ENCODE results near the gene ABHD13.

The ABHD13 gene

DNA sequence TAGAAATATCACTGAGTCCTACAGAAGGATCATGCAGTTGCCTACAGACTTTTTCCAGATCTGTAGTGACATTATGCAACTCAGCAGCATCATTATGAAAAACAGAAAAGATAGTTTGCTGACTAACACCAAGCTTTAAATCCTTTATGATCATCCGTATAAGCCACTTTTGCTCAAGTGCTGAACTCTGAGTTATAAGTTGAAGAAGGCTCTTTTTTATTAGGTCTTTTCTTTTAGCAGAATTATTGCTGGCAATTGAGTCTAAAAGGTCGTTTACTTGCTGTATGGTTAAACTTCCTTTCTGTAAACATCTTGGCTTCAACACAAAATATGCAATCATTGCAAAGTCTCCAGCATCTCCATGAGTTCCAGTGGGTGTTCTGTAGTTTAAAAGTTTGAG is 7.6 kb upstream of the ABHD13 start:
- no peak for TF ChIP-seq NFIC (IDR thresholded peaks at IDR 0.05)
- TF ChIP-seq YY1 (IDR thresholded peaks at IDR 0.05; ENCODE audit: low read depth) = no peak
- TF ChIP-seq, protein P1, sequence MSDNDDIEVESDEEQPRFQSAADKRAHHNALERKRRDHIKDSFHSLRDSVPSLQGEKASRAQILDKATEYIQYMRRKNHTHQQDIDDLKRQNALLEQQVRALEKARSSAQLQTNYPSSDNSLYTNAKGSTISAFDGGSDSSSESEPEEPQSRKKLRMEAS (IDR thresholded peaks at IDR 0.05) = no peak

GRCh38 chr13:108212886-108213285 is 5.3 kb upstream of the ABHD13 start:
- no peak for TF ChIP-seq CREB1 (IDR thresholded peaks at IDR 0.05; ENCODE audit: low read depth)

DNA sequence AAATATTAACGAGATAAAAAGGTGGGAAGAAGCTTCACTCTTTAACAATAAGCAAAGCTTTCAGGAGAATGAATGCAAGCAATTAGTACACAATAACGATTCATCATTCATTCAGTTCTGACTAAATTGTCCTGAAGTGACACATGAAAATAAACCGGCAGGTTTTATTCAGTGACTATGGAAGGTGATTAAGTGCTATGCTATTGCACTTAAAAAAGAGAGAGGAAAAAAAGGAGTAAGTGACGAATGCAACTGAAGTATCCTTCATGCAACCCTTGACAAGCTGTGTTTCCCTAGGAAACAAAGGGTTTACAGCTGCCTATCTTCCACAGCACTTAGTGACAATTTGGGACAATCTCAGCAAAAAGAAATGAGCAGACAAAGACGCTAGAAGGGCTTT is 4.2 kb upstream of the ABHD13 start:
- TF ChIP-seq REST (IDR thresholded peaks at IDR 0.05; ENCODE audit: low read depth) = no peak
- TF ChIP-seq, protein P1 (IDR thresholded peaks at IDR 0.05) = no peak
- TF ChIP-seq CREB1 (IDR thresholded peaks at IDR 0.05; ENCODE audit: low read depth) = no peak
- no peak for TF ChIP-seq ZBTB7A (IDR thresholded peaks at IDR 0.05; ENCODE audit: low read depth)

DNA sequence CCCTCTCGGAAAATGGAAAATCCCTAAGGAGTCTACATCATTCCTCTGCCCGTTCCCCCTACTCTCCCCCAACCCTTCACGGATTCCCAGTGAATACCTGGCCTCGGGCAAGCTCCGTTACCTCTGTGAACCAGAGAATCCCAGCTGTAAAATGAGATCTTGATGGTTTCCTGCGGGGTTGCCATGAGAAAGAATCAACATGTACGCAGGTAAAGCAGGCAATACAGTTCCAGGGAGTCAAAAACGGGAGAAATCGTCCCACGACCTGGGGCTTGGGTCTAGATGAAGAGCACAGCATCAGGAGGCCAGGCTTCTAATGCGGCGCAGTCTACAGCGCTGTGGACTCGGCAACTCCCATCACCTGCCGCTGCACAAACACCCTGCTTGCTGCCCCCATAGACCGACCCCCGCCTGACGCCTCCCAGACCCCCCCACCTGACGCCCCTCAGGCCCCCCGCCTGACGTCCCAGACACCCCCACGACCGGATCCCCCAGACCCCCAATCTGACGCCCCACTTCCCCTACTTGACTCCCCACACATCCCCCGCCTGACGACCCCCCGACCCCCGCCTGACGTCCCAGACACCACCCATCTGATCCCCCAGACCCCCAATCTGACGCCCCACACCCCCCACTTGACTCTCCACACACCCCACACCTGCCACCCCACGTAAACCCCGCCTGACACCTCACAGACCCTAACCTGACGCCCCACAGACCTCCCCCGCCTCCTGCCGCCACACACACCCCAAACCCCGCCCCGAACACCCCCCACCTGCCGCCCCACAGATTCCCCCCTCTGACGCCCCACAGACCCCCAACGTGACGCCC is 3.5 kb upstream of the ABHD13 start:
- TF ChIP-seq TAF1 (IDR thresholded peaks at IDR 0.05; ENCODE audit: low read depth) = no peak
- TF ChIP-seq FOXM1 (IDR thresholded peaks at IDR 0.05; ENCODE audit: borderline replicate concordance, low read depth) = no peak
- no peak for TF ChIP-seq NFIC (IDR thresholded peaks at IDR 0.05)
- TF ChIP-seq, protein P1 (IDR thresholded peaks at IDR 0.05) = no peak
- no peak for TF ChIP-seq USF1 (IDR thresholded peaks at IDR 0.05)
- no peak for TF ChIP-seq CREB1 (IDR thresholded peaks at IDR 0.05; ENCODE audit: low read depth)
- TF ChIP-seq TEAD4 (IDR thresholded peaks at IDR 0.05) = no peak
- TF ChIP-seq YY1 (IDR thresholded peaks at IDR 0.05; ENCODE audit: low read depth) = no peak
- TF ChIP-seq REST (IDR thresholded peaks at IDR 0.05; ENCODE audit: low read depth) = no peak
- no peak for TF ChIP-seq EGR1 (IDR thresholded peaks at IDR 0.05)
- no peak for TF ChIP-seq TCF12 (IDR thresholded peaks at IDR 0.05; ENCODE audit: low read depth)

DNA sequence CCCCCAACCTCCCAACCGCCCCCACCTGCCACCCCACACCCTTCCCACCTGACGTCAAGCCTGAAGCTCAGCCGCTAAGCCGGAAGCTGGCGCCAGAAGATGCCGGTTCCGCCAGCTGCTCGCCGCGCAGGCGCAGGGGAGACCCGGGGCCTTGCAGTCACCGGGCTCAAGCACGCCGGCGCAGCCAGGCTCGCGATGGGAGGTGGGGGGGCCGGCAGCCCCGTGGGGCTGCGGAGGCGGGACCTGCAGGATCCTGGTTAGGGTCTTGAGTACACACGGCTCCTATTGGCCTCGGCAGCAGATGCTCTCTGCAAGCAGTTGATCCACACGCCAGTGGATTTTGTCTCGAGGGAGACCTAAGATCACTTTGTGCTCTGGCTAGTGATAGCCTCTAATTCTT is 2.8 kb upstream of the ABHD13 start, which contains the start of gene LIG4:
TSS of gene LIG4 (minus strand) at position 101 of the 400 bp plus-strand sequence. CDS start 4,268 bp downstream, outside the sequence.
- TF ChIP-seq REST (IDR thresholded peaks at IDR 0.05; ENCODE audit: low read depth) = no peak
- TF ChIP-seq YY1 (IDR thresholded peaks at IDR 0.05; ENCODE audit: low read depth) = no peak
- no peak for TF ChIP-seq ZBTB7A (IDR thresholded peaks at IDR 0.05; ENCODE audit: low read depth)
- no peak for TF ChIP-seq USF1 (IDR thresholded peaks at IDR 0.05)
- TF ChIP-seq TEAD4 (IDR thresholded peaks at IDR 0.05) = no peak
- no peak; the same call in 1 of the 2 replicates for TF ChIP-seq TCF12 (IDR thresholded peaks at IDR 0.05; ENCODE audit: low read depth)
- TF ChIP-seq CREB1 (IDR thresholded peaks at IDR 0.05; ENCODE audit: low read depth) = no peak
- TF ChIP-seq FOXM1 (IDR thresholded peaks at IDR 0.05; ENCODE audit: borderline replicate concordance, low read depth) = no peak
- TF ChIP-seq, protein P1 (IDR thresholded peaks at IDR 0.05) = peak; percentile 78
- no peak for TF ChIP-seq CEBPB (IDR thresholded peaks at IDR 0.05)
- TF ChIP-seq NFIC (IDR thresholded peaks at IDR 0.05) = no peak
- TF ChIP-seq EGR1 (IDR thresholded peaks at IDR 0.05) = peak; percentile 32; the same call in 1 of the 2 replicates
